ENCODE data around the gene PCDHB4.
"Not testable (repeated sequence)": the region's sequence is repeated elsewhere in the genome, so short reads cannot be mapped to it uniquely, and the experiment has no call there.

- TF ChIP-seq, protein P1, sequence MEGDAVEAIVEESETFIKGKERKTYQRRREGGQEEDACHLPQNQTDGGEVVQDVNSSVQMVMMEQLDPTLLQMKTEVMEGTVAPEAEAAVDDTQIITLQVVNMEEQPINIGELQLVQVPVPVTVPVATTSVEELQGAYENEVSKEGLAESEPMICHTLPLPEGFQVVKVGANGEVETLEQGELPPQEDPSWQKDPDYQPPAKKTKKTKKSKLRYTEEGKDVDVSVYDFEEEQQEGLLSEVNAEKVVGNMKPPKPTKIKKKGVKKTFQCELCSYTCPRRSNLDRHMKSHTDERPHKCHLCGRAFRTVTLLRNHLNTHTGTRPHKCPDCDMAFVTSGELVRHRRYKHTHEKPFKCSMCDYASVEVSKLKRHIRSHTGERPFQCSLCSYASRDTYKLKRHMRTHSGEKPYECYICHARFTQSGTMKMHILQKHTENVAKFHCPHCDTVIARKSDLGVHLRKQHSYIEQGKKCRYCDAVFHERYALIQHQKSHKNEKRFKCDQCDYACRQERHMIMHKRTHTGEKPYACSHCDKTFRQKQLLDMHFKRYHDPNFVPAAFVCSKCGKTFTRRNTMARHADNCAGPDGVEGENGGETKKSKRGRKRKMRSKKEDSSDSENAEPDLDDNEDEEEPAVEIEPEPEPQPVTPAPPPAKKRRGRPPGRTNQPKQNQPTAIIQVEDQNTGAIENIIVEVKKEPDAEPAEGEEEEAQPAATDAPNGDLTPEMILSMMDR (IDR thresholded peaks at IDR 0.05; ENCODE audit: low read depth, low read length) = not testable (repeated sequence)
- not testable (repeated sequence) for TF ChIP-seq EZH2phosphoT487 (IDR thresholded peaks at IDR 0.05; ENCODE audit: low read depth)
These were observed 30.5 kb downstream of the PCDHB4 start for GRCh38 chr5:141152096-141152495.
